ENCODE measurements around the gene TRPM3.

Gene TRPM3

GRCh38 chr9:71096421-71097108 lies 24.9 kb downstream of the TRPM3 start:
- no peak for DNase-seq

- DNase-seq = no peak
These were observed 26.6 kb downstream of the TRPM3 start for GRCh38 chr9:71094708-71095251.

DNA sequence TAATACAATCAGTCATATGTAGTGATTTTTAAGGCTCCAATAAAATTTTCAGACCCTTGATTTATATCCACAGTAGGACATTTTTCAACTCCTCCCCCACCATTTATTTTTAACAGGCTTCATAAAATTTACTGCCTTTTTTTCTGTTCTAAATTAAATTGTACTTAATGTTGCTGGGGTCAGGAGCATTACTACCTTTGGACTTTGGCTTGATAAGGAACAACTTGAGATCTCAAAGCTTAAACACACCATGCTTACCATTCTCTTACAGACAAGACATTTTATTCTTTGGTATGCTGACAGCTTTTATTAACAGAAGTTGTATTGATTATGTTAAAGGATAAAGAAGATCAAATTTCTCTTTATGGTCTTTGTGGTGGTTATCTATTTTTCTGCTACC lies 30.5 kb downstream of the TRPM3 start:
- no peak for DNase-seq

DNA sequence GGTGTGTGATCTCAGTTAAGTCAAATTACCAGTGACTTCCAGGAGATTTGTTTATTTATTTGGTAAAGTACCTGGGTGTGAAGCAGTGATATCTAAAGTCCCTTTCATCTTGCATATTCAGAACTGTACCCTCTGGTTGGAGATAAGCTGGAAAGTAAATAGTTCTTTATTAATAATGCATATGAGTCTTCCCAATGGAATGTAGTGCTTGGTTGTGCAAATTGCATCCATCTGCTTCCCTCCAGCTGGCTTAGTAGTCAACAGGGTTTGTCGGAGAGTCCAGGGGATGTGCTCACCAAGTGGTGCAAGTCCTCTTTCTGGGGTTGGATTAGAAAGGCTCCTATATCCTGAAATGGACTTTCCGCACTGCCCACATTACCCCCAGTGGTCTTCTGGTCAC lies 42.0 kb downstream of the TRPM3 start:
- DNase-seq = no peak

DNA sequence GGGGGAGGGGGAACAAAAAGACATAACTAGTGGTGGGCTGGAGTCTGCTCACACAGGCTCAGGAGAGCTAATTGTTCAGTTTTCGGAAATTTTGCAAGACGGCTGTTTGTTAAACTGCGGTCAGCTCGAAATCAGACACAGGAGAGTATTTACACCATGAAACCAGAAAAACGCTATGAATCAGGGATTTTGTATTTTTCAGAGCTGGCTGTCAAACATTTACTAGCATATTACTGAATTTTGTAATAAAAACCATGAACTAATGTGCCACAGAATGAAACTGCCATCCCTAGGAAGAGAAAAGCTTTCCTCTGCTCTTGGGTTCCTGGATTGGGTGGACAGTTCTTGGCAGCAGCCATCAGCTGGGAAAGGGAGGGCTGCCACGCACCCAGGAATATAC lies 45.3 kb downstream of the TRPM3 start:
- DNase-seq = no peak

GRCh38 chr9:71073494-71073893 lies 47.9 kb downstream of the TRPM3 start:
- DNase-seq = no peak

- DNase-seq = no peak
These were observed 48.8 kb downstream of the TRPM3 start for GRCh38 chr9:71072587-71072986.

GRCh38 chr9:71071633-71072032 lies 49.8 kb downstream of the TRPM3 start:
- no peak for DNase-seq

DNA sequence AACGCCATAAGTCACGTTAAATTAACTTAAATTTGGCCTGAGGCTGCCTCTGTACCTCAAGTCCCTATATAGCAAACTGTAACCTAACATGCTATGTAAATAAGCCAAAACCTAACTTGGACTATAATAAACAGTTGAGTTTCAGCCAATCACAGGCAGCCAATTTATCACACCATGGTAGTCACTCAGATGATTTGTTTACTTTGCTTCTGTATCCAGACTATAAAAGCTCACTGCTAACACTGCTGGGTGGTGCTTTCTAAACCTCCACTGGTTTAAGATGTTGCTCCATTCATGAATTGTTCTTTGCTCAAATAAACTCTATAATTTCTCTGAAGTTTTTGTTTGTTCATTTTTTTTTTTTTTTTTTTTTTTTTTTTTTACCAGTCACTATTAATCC lies 62.8 kb downstream of the TRPM3 start:
- no peak for DNase-seq

- DNase-seq = no peak
These were observed 69.1 kb downstream of the TRPM3 start for GRCh38 chr9:71052287-71052686.

- DNase-seq = no peak
These were observed 73.1 kb downstream of the TRPM3 start for GRCh38 chr9:71048280-71048679.

GRCh38 chr9:71042448-71042990 lies 78.9 kb downstream of the TRPM3 start:
- DNase-seq = no peak

- no peak for DNase-seq
These were observed 83.9 kb downstream of the TRPM3 start for GRCh38 chr9:71037521-71037920.

DNA sequence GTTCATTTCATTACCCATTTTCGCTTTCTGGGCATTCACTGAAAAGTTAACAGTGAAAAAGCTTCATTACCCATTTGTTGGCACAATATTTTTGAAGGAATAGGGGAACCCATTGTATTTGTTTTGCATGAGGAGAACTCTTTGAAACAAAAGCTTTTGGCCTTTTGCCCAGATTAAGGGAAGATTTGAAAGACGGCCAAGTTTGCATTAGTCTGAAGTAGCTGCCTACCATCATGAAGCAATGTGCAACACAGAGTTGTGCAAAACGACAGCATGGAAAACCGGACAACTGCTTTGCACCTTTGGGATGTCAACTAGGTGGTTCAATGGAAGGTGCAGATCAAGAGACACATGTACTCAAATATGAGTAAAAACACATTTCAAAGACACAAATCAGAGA lies 84.9 kb downstream of the TRPM3 start:
- no peak for DNase-seq

- DNase-seq = no peak
These were observed 88.6 kb downstream of the TRPM3 start for GRCh38 chr9:71032779-71033178.

DNA sequence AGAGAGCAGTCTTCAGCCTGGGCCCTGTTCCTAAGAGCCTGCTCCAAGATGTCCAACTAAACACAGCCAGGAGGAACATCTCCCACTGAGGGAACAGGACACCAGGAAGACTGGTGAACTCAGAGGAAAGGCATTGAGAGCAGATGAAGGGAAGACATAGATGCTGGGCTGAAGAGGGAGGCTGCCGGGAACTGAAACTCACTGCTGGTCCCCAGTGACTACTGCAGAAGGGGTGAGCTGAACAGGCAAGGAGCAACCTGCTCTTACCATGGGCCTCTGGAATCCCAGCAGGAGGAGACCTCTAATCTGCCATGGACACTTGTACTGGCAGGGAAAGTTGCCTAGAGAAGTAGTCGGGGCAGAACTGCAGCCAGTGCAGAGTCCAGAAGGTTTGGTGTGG lies 95.7 kb downstream of the TRPM3 start:
- no peak for DNase-seq

DNA sequence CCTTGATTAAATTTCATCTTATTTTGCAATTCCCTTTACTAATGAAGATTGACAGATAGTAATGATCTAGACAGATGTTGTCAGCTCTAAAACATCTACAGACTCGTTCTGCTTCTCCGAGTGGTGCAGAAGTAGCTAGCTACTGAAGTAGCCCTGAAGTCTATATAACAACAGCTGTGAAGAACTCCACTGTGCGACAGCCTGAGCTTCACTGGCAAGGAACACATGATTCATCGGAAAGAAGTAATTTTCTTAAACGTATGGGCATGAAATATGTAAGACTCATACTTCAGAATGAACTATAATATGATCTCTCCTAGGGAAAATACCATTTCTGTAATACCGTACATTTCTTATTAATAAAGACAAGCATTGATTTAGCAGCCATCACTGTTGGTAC lies 96.2 kb downstream of the TRPM3 start:
- DNase-seq = no peak

DNA sequence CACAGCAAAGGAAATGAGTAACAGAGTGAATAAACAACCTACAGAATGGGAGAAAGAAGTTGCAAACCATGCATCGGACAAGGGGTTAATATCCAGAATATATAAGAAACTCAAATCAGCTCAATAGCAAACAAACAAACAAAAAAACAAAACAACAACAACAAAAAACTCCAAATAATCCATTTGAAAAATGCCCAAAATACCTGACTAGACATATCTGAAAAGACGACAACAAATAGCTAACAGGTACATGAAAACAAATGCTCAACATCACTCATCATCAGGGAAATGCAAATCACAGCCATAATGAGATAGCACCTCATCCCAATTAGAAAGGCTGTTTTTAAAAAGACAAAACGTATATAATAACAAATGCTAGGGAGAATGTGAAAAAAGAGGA lies 111.2 kb downstream of the TRPM3 start:
- no peak for DNase-seq

DNA sequence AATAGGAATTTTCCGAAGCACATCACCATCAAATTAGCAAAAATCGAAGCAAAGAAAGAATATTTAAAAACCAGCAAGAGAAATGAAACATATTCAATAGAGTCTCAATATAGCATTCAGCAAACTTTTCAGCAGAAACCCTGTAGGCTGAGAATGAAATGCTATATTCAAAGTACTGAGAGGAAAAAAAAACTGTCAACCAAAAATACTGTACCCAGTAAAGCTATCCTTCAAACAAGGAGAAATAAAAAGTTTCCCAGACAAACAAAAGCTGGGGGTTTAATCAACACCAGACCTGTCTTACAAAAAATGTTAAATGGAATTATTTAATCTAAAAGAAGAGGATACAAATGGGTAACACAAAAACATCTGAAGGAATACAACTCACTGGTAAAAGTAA lies 116.0 kb downstream of the TRPM3 start:
- DNase-seq = no peak

DNA sequence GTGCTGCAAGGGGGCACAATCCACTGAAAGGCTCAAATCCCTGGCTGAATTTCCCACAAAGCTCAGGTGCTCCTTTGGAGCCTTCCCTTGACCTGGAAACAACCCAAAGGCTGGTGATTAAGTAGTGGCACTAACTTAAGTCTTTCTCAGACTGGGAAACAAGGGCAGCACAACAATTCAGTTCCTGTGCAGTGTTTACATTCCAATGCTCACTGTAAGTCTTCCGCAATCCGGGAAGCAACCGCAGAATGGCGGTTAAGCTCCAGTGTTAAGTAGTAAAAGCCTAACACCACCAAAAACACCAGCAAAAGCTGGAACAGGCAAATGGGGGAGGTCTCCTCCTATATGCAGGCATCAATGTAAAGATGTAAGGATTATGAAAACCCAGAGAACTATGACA lies 117.2 kb downstream of the TRPM3 start:
- DNase-seq = no peak

GRCh38 chr9:71003346-71003745 lies 118.1 kb downstream of the TRPM3 start:
- DNase-seq = no peak

GRCh38 chr9:71001780-71002386 lies 119.5 kb downstream of the TRPM3 start:
- peak; percentile 9 for DNase-seq

GRCh38 chr9:70998962-70999361 lies 122.5 kb downstream of the TRPM3 start:
- DNase-seq = no peak

GRCh38 chr9:70995511-70995910 lies 125.9 kb downstream of the TRPM3 start:
- no peak for DNase-seq

DNA sequence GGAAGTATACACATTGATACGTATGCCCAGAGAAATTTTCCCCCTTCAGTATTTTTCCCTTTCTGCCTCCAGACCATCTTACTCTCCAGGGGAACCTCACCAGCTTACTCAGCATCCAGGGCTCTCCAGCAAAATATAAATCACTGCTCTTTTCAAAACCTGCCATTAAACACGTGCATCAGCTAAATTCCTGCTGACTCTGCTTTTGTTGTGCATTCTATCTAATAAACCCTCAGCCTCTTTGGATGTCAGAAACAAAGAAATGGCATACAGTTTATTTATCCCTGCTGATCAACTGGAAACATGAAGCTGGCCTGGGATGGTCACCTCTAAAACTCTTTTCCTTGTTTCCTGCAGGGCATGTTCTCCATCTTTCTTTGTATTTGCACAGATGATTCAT lies 126.8 kb downstream of the TRPM3 start:
- no peak for DNase-seq
